T-helper 1 cell (primary cell): Measurements from ENCODE around the gene USP49.

ENCODE experiments used
- DNase-seq, 5 donors: peaks; one replicate each; pipeline ENCODE4 v3.0.0-alpha.2; 2012 to 2020

USP49 gene

GRCh38 chr6:41748542-41748941, 146.6 kb downstream of the USP49 start:
- DNase-seq = no peak

DNA sequence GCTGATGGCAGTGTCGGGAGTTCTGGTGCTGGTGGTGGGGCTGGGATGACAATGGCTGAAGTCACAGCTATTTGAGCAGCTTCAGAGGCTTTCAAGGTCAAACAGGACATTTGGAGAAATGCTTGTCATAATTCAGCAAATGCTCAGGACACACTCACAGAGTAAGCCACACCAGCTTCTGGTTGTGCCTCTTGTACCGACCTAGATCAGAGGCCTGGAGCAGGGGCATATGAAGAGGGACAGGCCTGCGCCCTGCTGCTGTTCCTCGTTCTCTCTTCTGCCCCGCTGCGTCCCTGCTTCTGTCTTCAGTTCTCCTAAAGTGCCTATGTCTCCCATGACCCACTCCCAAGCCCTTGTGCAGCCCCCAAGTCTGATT, 147.1 kb downstream of the USP49 start:
- no peak for DNase-seq

DNA sequence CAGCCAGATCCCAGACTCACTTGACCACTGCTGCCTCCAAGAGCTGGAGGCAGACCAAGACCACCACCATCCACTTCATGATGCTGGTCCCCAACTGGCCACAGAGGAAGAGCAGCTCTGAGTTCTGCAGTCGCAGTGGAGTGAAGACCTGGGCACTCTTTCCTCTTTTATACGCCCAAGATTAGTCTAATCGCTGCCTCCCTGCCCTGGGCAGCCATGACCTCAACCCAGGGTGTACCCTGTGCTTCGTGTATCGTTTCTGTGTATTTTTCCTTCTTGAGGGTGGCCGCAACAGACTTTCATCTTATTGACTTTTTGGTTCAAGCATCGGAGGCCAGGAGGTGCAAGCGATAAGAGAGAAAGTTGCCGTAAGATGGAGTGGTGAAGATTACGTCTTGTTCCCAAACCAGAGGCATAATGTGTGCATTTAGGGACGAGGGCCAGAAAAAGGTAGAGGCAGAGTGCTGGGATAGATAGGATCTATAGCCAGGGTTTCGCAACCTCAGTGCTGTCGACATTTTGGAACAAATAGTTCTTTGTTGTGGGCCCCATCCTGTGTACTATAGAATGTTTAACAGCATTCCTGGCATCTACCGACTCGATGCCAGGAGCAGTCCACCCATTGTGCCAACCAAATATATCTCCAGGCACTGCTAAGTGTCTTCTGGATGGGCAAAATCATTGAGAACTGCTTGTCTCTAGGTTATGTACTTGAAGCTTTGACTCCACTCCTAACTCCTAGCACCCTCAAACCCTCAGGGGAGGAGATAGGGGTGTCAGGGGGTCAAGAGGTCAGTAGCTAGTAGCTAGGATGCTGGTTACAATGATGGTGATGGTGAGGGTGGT, 147.7 kb downstream of the USP49 start, which contains the start of gene PGC:
Gene PGC (minus strand): TSS at position 142 of the 846 bp plus-strand sequence. CDS start 63 bp downstream, at position 79.
- no peak for DNase-seq

DNA sequence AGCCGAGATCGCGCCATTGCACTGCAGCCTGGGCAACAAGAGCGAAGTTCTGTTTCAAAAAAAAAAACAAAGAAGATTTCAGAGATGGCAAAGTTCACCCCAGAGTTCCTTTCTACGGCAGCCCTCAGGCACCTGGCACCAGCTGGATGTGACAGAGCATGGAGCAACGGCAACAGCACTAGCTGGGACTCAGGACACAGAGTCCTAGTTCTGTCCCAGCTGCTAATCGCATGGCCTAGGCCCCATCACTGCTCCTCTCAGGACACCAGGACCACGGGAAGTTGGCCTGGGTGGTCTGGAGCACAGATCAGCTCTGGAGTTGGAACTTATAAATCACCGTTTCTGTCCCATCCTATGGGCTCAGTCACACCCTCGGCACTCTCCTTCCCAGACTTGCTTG, 149.1 kb downstream of the USP49 start:
- no peak for DNase-seq

DNA sequence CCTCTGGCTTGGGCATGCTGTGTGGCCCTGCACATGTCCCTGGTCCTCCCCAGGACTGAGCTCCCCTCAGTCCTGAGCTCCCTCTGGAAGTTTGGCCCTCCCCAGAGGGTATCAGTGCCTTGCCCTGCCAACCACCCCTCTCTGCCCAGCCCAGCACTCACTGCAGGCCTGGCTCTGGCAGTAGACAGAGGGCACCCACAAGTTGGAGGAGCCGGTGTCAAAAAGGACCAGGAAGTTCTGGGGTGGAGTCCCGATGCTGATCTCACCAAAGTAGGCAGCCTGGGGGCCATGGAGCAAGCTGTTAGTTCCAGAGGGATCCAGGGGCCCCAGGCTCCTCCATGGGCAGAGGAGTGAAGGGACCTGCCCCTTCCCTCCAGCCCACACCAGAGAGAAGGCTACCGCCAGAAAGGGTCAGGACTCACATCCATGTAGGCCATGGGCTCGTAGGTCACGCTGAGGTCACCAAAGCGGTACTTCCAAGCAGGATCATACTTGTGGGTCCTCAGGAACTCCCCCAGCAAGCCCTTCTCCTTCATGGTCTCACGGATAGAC, 150.9 kb downstream of the USP49 start:
- no peak for DNase-seq

DNA sequence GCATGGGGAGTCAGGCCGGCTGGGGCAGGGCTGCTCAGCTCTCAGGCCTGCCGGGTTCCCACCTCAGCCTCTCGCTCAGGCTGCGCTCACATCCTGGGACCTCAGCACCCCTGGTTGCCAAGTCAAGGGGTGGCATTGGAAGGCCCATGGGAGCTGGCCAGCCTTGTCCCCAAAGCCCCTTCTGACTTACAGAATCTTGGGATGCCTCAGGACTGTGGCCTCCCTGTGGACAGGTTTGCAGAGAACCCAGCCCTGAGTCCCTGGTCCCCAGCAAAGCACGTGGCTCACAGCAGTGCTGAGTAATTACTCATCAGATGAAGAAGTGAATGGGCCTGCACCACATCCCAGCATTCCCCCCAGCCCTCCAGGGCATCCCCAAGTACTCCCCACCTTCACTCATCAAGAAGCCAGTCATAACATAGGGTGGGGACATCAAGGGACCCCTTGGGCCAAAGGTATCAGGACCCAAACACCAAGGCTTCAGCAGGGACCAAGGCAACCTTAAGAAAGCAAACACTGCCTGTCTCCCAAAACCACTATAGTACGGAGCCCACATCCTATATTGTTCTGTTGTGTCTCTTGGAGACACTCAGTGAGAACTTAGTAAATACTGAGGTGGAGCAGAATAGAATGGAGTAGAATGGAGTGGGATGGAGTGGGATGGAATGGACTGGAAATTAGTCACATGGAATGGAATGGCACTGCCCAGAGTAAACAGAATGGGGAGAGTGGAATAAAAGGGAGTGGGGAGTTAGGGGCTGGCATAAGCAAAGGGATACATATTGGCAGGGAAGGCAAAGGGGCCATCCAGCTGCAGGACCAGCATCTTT, 151.6 kb downstream of the USP49 start:
- DNase-seq = no peak

- DNase-seq = no peak
These were observed 153.3 kb downstream of the USP49 start for GRCh38 chr6:41741625-41742490.

DNA sequence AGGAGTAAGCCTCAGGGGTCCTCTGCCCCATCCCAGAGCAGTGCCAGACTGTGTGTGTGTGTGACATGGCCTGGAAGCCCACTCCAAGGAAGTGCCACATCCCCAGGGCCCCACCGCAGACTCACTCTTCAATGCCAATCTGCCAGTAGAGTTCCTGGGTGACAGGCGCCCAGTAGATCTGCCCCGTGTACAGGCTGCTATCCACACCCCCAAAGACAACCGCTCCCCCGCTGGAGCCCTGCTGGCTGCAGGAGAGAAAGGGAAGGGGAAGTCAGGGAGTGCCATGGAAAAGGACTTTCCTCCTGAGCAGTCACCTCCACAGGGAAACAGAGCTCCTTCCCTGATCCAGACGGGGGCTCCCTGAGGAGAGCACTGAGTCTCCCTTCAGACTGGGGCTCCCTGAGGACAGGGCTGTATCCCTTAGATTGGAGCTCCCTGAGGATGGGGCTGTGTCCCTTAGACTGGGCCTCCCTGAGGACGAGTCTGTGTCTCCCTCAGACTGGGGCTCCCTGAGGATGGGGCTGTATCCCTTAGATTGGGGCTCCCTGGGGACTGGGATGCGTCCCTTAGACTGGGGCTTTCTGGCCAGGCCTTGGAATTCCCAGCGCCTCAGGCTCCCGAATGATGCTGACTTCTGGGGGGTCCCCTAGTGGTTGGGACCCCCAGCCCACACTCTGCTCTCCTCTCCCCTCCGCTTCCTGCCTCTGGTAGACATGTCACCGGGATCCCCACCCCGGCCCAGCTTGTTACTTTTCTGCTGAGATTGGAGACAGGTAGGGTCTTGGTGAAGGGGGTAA, 154.6 kb downstream of the USP49 start:
- DNase-seq = no peak
